ENCODE data around the gene COG4.

COG4 gene

GRCh38 chr16:70527315-70527996, 4.1 kb upstream of the COG4 start:
- DNase-seq (ENCODE audit: low read depth), result no peak

DNA sequence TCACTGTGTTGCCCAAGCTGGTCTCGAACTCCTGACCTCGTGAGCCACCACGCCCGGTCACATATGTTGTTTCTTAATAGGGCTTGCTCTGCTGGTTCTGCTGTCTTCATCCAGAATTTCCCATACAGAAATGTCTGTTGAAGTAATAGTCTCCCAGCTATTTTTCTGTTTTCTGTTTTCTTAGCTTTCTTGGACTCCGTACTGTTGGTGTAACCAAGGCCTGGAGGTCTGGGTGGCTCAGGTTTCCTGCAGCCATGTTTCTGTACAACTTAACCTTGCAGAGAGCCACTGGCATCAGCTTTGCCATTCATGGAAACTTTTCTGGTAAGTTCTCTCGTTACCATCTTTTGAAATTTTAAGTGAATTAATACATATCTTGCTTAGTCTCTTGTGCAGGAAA, 3.0 kb upstream of the COG4 start:
- no peak for DNase-seq (ENCODE audit: low read depth)

GRCh38 chr16:70524399-70524825, 1.1 kb upstream of the COG4 start:
- peak; percentile 3 for DNase-seq (ENCODE audit: low read depth)

DNA sequence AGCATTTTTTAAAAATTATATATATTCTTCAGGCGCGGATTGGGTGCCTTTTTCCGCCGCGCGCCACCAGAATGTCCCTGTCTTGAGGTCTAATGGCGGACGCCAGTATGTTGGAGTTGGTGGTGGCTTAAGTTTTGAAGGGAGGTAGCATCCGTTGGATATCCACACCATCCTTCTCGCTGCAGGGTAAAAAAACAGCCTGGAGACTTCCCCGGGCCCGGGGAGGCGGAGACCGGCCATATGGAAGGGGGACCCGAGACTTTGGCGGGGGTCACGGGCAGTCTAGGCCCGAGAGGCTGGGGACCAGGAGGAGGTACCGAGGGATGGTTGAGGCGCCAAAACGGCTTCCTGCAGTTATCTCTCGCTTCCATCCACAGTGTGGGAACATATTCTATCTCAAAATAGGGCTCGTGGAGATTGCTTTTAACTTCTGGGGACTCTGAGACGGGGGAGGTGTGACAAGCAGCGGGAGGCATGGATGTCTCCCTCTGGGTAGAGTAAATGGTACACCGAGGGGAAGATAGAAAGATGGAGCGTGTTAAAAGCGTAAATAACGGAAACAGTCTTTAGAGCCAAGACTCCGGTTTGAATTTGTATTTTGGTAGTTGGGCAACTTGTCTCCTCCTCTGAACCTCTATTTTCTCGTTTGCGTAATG, 517 bp upstream of the COG4 start, which contains the start of gene SF3B3:
TSS of gene SF3B3 (plus strand) at position 74 of the 656 bp plus-strand sequence. CDS start 2,841 bp downstream, outside the sequence.
- DNase-seq (ENCODE audit: low read depth), result no peak

- no peak for DNase-seq (ENCODE audit: low read depth)
These were observed 908 bp downstream of the COG4 start for GRCh38 chr16:70522216-70523075.

DNA sequence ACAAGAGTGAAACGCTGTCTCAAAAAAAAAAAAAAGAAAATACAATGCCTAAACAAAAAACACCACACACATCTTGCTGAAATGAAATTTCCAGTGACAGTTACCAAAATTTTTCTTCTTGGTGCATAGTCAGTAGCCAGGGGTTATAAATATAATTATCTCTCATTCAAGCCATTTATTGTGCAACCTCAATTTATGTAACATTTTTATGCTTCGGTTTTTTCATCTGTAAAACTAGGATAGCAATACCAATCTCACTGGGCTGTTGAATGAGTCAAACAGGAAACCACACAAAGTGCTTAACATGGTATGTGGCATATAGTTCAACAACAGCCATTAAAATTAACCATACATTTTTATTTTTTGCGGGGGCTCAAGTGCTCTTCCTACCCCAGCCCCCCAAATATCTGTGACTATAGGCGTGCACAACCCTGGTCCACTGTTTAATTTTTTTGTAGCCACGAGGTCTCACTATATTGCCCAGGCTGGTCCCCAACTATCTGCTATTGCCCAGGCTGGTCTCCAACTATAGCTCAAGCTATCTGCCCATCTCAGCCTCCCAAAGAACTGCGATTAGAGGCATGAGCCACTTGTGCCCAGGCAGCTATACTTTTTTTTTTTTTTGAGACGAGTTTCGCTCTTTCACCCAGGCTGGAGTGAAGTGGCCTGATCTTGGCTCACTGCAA, 2.6 kb downstream of the COG4 start:
- no peak for DNase-seq (ENCODE audit: low read depth)

- DNase-seq (ENCODE audit: low read depth), result no peak
These were observed 10.9 kb downstream of the COG4 start for GRCh38 chr16:70512456-70512855.

DNA sequence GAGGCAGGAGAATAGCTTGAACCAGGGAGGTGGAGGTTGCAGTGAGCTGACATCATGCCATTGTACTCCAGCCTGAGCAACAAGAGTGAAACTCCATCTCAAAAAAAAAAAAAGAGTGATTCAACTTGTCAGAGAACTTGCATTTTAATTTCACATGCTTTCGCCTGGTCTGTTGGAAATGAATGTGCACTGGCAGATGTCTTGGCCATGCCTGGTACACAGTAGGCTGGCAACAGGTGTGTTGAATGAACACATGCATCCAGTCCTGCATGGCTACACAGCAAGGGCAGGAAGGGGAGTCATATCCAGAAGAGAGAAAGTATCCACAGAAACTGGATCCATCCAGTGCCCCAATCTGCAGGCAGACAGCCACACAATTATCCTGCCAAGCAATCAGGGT, 11.5 kb downstream of the COG4 start:
- no peak for DNase-seq (ENCODE audit: low read depth)

GRCh38 chr16:70510216-70510615, 13.1 kb downstream of the COG4 start:
- no peak for DNase-seq (ENCODE audit: low read depth)

- DNase-seq (ENCODE audit: low read depth), result no peak
These were observed 14.6 kb downstream of the COG4 start for GRCh38 chr16:70508752-70509151.

DNA sequence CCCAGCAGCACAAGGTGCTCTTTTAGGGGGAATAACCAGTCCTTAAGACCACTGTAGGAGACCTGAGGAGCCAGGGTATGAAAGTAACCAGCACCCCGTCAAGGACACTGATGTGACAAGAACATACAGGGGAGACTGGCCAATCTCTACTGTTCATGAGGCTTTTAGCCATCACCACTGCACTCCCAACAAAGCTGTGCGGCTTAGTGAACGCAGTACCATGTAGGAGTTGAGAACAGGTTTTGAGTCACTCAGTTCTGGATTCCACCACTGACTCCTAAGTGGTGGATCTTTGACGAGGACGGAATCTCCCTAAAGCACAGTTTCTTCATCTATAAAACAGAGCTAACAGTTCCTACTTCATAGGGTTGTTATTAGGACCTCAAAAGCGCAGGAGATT, 26.8 kb downstream of the COG4 start:
- no peak for DNase-seq (ENCODE audit: low read depth)

GRCh38 chr16:70495425-70496182, 27.8 kb downstream of the COG4 start:
- no peak for DNase-seq (ENCODE audit: low read depth)

DNA sequence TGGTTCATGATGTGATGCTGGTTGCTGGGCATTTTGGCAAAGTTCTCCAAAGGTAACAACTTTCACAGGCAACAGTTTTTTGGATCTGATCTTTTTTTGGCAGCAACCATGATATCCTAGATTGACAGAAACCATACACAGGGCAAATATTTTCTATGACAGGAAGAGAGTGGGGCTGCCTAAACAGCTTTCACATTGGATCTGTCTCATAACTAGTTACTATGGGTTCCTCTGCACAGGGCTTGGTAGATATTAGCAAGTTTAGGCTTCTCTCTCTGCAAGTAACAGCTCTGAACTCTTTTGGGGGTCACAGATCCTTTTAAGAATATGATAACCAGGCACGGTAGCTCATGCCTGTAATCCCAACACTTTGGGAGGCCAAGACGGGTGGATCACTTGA, 28.6 kb downstream of the COG4 start:
- DNase-seq (ENCODE audit: low read depth), result no peak

DNA sequence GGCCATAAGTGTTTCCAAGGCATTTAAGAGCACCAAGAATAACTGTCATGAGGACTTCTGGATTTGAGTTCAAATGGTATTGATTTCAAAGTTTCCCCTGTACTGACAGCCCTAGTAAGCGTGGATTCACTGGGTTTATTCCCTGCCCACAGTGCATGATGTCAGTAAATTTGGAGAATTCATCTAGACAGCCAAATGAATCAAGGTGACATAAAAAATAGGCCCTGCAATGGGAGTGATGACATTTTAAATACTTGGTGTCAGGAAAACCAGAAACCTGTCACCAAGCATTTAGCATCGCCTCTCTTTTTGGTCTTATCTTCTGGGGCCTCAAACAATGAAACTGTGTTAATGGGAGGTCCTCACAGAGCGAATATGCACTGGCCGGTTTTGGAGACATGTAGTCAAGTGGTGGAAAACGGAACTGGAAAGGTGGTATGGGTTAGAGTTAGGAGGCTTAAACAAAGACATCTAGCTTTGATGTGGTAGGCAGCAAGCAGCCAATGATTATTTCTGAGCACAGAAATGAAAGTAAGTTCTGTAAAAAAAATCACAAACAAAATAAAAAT, 29.1 kb downstream of the COG4 start:
- no peak for DNase-seq (ENCODE audit: low read depth)

- DNase-seq (ENCODE audit: low read depth), result no peak
These were observed 29.6 kb downstream of the COG4 start for GRCh38 chr16:70493802-70494201.

GRCh38 chr16:70490261-70490660, 33.1 kb downstream of the COG4 start:
- DNase-seq (ENCODE audit: low read depth), result no peak

GRCh38 chr16:70484867-70485266, 38.5 kb downstream of the COG4 start:
- no peak for DNase-seq (ENCODE audit: low read depth)

DNA sequence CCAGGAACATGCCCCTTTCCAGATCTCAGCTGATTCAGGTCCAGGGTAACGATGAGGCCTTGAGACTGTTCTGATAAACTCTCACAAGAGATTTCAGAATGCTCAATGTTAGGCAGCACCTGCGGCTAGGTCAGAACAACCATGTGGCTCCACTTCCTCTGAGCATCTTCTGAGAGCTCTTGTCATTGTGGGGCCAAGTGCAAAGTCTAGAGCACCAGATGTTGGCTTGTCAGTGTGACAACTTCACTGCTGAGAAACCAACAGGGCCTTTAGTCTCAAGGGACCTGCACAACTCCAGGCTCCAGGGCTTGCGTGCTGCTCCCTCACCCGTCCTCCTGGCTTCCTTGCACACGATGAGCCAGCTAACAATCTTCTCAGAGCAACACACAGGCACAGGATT, 39.9 kb downstream of the COG4 start:
- DNase-seq (ENCODE audit: low read depth), result no peak

DNA sequence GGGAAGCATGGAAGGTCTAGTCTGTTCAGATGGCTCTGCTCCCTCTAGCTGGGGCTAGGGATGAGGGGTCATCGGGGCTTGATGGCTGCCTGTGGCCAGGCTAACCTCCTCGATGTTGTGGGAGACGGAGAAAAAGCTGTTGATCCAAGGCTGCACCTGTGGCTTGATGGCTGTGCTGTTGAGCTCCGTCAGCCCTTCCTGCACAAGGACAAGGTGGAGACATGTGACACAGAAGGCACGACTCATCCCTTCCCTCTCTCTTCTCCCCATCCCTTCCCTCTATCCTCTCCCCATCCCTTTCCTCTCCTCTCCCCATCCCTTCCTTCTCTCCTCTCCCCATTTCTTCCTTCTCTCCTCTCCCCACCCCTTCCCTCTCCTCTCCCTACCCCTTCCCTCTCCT, 40.7 kb downstream of the COG4 start:
- no peak for DNase-seq (ENCODE audit: low read depth)

DNA sequence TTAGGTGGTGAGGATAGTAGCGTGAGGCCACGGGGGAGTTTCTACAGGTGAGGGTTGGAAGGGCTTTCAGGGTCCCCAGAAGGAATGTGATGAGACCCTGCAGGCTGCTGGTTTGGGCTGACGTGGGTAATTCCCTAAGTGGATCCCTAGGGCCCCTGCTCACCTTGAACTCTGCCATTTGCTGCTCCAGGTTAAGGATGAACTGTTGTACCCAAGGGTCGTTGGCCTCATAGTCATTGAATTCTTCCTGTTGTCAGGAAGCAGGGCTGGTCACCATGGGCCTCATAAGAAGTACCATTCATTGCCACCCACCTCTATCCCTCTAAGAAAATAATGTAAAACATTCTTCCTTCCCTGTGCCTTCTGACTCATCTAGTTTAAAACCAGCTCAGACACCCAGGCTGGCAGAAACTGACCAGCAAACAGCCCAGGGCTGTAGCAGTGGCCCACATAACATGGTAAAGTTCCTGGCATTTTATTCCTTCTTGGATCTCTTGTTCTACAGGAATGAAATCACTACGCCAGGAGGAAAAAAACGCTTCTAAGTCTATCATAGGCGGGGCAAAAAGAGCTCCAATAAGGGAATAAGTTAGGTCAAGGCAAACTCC, 41.3 kb downstream of the COG4 start:
- no peak for DNase-seq (ENCODE audit: low read depth)
